GM19452 (cell line): ENCODE data around the gene ZFYVE27.
A peak's percentile ranks its signal among the peaks of the same experiment; 100 is the strongest.

Source experiments
- ATAC-seq: cut with Tn5 transposase; IDR thresholded peaks from one replicate; pipeline ENCODE4 v1.9.1; 2021; ENCODE audit not compliant: unreplicated experiment

Gene ZFYVE27

DNA sequence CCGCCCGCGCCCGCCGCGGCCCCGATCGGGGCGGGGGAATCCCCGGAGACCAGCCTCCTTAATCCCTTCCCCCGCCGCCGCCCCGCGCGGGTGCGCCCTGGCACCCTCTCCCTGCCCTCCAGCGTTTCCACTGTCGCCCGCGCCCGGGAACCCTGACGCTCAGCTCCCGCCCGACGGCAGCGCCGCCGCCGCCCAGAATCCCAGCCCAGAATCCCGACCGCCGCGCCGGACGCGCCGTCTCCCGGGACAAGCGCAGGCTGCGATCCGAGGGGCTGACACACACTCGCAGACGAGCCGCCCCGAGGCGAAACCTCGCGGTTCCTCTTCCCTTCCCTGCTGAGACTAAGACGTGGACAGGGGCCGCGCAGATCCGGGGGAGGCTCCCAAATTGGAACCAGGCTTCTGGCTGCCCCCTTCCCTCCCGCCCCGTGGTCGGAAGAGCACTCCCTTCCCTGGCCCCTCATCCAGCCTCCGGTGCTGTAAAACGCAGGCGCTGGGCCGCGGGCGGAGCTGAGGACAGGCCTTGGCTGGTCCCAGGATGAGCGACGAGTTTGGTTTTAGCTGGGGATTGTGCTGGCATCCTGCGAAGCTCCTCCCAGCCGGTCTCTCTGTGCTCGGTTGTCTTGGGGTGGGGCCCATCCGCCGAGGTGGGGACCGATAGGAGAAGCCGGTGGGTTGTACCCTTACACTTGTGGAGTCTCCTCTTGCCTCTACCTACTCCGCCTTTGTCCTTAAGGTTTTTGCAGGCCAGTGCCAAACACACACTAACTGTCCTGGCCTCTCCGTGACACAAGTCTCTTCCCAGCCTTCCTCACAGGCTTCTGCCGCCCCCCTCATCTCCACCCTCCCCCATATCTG is 22.3 kb upstream of the ZFYVE27 start:
- peak; percentile 41 for ATAC-seq

DNA sequence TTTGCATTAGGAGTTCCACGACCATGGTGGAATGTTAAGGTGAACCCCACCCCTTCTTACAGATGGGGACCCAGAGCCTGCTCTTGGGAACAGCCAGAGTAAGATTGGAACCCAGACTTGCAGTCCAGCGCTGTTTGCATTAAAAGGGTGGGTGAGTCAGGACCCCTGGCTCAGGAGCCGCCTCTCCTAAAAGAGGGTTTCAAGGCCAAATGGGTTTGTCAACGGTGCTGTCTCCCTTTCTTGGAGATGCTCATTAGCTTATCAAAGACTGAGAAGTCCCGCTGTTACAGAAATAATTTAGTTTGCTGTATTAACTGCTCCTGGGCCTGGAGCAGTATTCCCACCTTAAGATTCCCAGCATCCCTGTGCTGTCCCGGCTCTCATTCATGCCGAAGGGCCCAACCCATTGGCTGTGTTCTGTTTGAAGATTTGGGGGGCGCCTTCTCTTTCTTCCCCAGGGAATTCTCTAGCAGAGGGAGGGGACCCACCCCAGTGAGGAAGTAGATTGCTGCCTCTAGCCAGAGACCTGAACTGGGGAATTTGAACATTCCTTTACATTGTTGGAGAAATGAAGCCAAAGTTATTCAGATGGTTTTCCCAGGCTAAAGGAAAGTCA is 21.6 kb upstream of the ZFYVE27 start:
- ATAC-seq = no peak

DNA sequence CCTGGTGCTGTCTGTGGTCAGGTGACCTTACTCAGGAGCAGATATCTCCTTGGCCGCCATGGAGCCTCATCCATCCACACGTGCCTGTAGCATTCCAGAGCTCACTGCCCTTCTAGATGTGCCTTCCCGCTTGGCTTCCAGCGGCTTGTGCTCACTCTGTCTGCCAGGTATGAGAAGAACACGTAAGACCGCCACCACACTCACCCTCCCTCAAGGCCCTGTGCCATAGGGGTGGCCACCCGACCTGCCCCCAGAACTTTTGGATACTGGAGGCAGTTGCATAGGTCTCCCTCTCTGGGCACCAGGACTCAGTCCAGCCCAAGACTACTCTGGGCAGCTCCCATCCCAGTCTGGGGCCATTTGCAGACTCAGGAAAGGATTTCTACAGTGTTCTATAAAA is 19.3 kb upstream of the ZFYVE27 start:
- no peak for ATAC-seq

DNA sequence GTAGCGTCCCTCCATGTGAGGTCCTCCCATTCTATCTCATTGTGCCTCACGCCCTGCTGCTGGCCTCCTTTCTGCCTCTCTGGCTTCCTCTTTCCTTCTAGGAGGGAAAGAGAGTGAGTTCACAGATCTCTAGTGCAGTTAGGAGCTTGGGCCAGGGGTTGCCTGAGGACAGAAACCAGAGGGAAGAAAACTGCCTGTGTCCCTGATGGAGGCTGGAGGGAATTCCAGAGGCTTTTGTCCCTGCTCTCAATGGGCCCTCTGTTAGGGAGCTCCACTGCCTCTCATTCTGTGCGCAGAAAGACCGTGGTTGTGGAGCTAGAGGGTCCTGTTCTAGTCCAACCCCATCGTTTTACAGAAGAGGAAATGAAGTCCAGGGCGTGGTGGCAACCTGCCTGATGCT is 18.8 kb upstream of the ZFYVE27 start:
- no peak for ATAC-seq

DNA sequence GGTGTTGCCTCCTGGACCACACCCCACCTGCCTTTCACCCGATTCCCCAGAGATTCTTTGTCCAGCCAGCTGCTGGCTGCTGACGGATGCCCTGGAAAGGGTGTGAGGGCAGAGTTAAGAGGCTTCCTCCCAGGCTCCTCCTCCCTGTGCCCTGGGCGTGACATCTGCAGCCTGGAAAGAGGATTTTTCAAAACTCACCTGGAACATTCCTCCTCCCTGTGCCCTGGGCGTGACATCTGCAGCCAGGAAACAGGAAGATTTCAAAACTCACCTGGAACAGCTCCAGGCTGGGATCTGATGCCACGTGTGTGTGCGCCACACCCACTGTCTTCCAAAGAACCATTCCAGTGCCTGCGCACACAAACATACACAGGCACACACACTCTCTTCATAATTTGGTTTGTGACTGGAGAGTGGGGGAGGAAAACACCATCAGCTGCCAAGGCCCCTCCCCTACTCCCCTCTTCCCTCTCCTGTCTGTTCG is 18.2 kb upstream of the ZFYVE27 start:
- ATAC-seq = no peak

DNA sequence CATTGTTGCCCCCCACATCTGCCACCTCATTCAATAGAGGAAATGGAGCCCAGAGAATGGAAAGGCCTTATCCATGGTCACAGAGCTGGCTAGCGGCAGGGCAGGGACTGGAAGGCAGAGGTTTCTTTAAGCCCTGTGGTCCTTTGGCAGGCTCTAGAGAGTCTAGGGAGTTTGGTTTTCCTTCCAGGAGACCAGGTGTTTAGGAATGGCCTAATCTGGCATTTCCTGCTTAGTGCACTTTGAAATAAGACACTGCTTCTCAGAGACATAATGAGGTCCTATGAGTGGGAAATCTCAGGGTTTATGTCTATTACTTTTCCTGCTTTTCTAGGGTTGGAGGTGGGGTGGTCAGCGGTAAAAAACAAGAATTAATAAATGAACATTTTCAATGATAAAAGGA is 17.3 kb upstream of the ZFYVE27 start:
- ATAC-seq = no peak

DNA sequence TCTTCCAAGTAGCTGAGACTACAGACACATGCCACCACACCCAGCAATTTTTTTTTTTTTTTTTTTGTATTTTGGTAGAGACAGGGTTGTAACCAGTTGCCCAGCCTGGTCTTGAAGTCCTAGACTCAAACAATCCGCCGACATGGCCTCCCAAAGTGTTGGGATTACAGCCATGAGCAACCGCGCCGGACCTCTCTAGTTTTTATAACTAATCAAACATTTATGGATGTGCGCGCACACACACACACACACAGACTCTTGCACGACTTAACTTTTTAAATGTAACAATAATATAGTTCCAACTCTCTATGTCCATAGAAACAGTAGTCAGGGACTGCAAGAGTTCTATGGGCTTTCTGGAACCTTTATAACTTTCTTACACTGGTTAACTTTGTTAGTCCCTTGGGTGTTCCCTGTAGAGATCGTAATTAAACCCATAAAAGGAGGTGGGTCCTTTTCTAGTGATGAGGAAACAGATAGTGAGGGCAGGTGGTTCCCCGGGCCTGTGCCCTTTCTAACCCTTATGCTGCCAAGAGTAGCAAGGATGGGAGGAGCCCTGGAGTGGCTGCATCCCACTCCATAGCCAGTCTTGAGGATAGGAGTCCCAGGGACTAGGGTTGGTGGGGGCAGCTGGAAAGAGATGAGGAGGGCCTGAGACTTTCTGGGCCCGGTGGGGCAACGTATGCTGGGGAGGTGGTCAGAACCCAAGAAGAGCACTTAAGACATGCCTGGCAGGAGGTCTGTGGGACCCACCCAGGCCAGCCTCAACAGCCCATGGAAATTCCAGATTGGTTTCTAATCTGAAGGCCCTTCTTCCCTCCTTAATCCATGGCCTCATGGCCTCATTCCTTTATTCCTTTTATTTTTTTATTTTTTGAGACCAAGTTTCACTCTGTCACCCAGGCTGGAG is 14.8 kb upstream of the ZFYVE27 start:
- ATAC-seq = no peak

DNA sequence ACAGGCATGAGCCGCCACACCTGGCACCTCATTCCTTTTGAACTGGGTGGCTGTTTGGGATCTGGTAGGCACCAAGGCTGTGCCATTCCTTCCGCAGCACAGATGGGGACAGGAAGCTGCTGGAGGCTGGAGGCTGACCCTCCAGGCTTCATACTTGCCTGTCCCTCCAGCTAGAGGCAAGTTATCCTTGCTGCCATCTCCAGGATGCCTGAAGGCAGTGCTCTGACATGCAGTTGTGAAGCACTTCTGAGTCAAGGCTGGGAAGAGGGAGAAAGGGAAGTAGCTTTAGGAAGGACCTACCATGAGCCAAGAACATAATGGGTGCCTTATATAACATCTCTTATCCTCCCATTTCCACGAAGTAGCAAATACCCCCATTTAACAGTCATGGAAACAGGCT is 13.9 kb upstream of the ZFYVE27 start:
- no peak for ATAC-seq

DNA sequence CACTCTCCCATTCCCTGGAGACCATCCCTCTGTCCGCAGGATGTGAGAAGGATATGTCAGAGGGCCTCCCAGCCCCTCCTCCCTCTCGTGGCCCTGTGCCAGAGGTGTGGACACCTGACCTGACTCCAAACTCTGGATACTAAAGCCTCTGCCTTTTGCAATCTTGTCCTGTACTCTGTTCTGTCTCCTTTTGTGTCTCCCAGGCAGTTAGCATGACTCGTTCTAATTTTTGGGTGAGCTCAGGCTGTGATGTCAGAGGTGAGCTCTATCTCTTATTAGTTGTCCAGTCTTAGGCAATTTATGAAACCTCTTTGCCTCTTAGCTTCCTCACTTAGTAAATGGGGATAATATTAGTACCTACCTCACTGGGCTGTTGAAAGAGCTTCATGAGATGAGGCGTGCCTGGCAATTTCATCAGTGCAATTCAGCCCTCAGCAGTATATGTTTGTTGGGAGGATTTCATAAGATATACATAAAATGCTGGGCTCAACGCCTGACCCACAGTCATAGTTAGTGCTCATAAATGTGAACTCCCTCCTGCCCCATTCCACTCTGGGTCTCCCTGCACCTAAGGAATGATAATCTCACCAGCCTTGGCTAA is 12.5 kb upstream of the ZFYVE27 start:
- no peak for ATAC-seq

DNA sequence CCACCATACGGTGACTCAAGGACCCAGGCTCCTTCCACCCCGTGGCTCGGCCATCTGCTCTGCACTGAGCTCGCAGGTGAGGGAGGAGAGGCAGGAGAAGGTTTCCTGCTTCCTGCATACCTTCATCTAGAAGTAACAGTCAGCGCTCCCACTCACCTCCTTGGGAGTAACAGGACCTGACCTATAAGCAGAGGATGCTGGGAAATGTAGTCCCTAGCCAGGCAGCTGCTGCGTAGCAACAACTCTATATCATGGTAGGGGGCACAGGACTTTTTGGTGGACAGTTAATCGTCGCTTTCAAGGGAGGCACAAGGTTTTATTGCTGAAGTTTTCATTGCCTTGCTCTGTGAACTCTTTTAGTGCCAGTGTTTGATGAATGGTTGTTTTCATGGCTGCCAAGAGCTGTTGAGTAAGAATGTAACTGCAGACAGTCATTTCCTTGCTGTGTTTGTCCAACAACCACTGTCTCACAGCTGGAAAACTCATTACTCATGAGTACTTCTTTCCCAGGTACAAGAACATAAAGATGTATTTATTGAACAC is 10.2 kb upstream of the ZFYVE27 start:
- no peak for ATAC-seq

DNA sequence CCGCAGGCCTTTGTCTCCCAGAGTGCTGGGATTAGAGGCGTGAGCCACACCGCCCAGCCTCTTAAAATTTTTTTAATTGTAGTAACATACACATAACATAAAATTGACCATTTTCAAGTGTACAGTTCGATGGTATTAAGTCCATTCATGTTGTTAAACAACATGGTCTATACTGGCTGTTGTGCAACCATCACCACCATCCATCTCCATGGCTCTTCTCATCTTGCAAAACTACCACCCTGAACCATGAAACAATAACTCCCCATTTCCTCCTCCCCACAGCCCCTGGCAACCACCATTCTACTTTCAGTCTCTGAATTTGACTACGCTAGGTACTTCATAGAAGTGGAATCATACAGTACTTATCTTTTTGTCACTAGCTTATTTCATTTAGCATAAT is 7.9 kb upstream of the ZFYVE27 start:
- no peak for ATAC-seq

DNA sequence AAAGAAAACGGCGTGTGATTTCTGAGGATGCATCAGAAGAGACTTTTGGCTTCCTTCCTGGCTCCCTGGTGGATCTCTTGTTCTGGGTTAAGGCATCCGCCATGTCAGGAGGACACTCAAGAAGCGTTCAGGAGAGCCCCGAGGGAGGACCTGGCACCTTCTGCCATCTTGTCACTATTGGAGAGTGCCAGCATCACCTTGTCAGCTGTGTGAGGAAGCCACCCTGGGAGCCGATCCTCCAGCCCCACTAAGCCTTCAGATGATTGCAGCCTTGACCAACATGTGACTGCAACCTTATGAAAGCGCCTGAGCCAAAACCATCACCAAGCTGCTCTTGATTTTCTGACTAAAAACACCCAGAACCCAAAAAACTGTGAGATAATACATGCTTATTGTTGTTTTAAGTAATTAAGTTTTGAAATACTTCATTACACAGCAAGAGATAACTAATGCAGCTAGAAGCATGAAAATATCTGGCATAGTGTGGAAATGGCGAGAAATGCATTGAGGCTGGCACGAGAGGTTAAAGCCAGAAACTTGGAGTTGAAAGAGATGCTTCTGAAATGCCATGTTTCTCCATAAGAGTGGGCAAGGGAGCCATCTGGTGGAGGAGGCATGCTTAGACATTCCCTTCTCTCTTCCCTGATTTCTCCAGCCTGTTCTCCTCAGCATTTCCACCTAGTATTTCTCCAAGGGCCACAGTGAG is 5.4 kb upstream of the ZFYVE27 start:
- no peak for ATAC-seq

DNA sequence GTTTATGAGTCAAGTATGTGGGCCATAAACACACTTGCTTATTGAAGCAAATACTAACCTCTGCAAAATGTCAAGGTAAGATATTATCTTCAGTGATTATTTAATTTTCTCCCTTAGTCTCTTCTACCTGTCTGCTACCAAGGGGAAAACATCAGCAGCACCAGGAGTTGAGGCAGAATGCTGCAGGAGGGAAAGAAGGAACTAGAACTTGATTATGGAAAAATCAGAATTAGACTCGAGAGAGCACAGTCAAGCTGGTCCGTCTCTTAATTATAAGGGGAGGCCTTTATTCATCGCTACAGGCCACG is 4.9 kb upstream of the ZFYVE27 start:
- ATAC-seq = no peak

DNA sequence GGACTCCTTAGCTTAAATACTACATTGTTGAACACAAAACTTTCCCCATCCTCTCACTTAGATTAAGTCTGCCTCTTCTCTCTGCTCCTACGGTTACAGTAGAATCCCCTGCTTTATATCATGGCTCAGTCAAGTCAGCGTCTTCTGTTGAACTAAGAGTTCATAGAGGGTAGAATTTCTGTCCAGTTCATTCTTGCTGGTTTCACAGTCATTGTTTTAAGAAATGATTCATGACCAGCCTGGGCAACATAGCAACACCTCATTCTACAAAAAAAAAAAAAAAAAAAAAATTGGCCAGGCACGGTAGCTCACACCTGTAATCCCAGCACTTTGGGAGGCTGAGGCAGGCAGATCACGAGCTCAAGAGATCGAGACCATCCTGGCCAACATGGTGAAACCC is 3.7 kb upstream of the ZFYVE27 start:
- no peak for ATAC-seq

DNA sequence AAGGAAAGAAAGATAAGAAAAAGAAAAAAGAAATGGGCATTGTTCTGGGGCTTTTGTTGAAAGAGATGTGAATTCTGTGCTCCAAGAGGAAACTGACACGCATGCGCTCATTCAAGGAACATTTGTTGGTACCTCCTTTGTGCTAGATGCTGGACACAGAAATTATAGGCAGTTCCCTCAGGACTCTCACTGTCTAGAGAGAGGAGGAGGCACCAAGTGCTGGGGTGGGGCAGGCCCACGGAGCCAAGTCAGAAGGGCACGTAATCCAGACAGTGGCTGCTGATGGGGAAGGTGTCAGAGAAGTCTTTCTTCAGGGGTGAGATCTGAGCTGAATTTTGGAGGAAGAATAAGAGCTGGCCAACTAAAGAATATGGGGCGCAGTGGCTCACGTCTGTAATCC is 2.9 kb upstream of the ZFYVE27 start:
- no peak for ATAC-seq

DNA sequence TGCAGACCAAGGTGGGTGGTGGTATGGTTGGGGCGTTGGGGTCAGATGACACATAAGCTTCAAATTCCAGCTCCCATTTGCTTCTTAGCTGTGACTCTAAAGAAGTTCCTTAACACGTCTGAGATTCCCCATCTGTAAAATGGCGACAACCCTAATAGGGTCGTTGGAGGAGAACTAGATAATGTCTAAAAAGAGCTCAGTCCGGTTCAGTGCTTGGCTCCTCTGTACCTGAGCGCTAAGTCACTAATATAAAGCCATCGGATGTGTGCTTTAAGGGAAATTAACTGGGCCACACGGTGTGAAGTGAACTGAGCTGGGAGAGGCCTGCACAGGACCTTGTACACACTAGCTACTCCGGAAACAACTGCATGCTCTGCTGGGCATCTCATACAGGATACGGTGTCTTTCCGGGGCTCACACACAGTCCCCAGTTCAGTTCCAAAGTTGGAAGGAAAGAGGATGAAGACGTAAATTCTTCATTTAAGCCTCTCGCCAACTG is 476 bp upstream of the ZFYVE27 start:
- ATAC-seq = peak; percentile 25

DNA sequence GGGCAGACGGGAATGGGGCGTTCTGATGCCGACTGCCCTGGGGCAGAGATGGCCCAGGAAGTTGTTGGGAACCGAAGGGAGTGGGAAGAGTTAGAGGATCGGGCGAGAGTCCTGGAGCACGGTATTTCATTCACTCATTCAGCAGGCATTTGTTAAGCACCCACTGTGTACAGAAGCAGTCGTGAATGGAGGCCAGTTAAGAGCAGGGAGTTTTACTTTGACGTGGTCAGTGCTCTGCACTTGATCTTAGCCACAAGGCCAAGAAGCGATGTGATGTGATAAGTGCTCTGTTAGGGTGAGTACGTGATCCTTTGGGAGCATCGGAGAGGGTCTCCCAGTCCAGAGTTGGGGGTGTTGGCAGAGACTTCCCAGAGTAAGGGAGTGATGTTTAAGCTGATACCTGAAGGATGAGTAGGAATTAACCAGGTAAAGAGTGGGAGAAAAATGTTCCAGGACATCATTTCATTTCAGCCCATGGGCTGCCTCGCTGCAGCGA is 890 bp downstream of the ZFYVE27 start:
- ATAC-seq = peak; percentile 3

DNA sequence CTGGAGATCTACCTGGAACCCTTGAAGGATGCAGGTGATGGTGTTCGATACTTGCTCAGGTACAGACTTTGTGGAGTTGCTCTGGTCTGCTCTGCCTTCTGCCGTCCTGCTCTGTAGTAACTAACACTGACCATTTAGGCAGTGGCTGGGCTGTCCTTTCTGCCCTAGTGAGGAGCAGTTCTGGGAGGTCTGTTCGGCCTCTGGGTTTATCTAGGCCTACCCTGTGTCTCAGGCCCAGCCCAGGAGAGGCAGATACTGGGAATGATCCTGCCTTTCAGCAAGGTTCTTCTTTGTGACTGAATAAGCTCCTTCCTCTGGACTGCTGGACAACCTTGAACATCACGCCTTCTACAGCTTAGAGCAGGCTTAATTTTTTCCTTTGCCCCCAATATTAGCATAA is 1.7 kb downstream of the ZFYVE27 start:
- ATAC-seq = no peak

DNA sequence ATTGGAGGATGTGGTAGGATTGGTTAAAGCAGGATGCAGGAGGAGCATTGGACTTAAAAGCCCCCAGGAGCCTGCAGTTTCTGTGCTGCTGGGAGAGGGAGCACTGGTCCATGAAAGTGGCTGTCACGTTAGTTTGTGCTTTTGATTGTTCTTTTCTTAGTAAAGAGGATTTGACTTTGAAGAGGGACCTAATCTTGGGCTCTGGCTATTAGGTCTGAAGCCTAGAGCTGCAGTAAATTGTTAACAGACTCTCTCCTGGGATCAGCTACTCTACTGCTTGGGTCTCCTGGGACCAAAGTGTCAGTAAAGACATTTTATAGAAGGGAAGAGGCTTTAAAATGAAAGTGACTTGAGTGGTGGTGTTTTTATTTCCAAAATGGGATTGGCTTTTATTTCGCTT is 3.7 kb downstream of the ZFYVE27 start:
- no peak for ATAC-seq
